ENCODE measurements around the gene PLD4.
"Not testable (repeated sequence)": the region's sequence is repeated elsewhere in the genome, so short reads cannot be mapped to it uniquely, and the experiment has no call there.

GRCh38 chr14:104951863-104952657 is 27.4 kb downstream of the PLD4 start:
- TF ChIP-seq TAF1 (IDR thresholded peaks at IDR 0.05; ENCODE audit: low read depth, low read length); POLR2A (IDR thresholded peaks at IDR 0.05; ENCODE audit: low read depth, low read length); PAX5 (IDR thresholded peaks at IDR 0.05; ENCODE audit: insufficient read depth, low read length, severe bottlenecking); POLR2AphosphoS5 (IDR thresholded peaks at IDR 0.05; ENCODE audit: low read depth, low read length): not testable (repeated sequence)

Measured in GM12891 (cell line).